ENCODE results near the gene KREMEN2. TPM values are rescaled to one million over a fixed set of nuclear protein-coding genes. Genes with fewer than 3 reads are reported as not detected.

Gene KREMEN2, protein sequence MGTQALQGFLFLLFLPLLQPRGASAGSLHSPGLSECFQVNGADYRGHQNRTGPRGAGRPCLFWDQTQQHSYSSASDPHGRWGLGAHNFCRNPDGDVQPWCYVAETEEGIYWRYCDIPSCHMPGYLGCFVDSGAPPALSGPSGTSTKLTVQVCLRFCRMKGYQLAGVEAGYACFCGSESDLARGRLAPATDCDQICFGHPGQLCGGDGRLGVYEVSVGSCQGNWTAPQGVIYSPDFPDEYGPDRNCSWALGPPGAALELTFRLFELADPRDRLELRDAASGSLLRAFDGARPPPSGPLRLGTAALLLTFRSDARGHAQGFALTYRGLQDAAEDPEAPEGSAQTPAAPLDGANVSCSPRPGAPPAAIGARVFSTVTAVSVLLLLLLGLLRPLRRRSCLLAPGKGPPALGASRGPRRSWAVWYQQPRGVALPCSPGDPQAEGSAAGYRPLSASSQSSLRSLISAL
- not detected for total RNA-seq

DNA sequence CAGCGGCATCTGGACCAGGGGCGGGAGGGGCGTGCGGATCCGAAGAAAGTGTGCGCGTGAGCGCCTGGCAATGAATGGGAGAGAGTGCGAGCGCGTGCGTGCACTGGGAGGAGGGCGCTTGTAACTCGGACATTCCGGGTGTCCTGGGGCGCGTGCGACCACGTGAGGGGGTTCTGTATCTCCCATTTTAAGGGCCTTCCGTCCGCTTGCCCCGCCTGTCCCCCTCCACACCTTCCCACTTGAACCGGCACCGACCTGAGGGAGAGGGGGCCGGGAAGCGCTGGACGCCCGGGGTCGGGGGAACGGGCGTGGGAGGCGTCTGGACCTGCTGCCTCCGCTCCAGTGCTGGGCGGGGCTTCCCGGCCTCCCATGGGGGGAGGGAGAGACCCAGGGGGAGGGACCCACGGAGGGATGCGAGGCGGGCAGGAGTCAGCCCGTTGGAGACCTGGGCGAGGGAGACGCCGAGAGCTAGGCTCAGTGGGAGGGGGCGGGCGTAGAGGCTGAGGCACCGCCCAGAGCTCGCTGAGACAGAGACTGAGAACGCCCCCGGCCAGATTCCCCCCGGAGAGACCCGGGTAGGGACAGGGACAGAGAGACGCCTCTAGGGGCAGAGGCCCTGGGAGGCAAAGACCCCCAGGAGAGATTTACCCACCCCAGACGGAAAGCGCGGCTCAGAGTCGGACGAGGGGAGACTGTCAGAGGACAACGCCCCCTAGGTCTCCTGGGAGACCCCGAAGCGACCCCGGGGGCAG lies at the start of gene KREMEN2:
Gene KREMEN2 (plus strand): TSS at position 553 of the 752 bp plus-strand sequence. CDS start 246 bp downstream, outside the sequence.

DNA sequence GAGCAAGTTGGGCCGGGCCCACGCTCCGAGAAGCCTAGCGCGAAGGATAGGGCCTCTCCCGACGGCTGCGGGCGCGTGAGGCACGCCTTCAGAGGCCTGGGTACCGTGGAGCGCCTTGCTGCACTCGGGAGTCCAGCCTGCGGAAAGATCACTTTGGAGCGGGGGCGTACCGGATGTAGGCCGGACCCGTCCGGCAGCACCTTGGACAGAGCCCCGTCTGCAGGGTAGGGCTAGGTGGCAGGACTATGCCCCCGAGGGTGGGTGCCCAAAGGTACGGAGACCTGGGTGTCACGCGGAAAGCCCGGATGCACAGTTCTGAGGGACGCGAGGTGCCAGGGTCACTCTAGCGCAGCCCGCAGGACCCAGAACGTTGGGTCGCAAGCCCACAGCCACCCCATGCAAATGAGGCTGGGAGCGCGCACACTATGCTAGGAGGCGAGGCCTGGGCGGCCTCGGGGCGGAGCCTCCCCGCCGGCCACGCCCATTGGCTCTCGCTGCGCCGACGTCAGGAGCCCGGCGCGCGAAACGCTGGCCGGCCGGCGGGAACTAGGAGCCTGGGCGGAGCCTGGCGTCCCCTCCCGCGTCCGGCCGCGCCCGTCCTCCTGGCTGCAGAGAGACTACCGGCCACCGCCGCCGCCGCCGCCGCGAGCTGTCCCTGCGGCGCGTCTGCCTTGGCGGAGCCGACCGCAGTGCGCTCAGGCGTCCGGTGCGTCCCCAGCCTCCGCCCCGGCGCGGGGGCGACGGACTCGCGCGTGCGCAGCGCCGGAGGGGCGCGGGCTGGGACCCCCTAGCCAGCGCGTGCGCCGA lies 4.9 kb downstream of the KREMEN2 start, which contains the start of gene PAQR4:
Gene PAQR4 (plus strand): TSS at position 611 of the 807 bp plus-strand sequence. CDS start 327 bp downstream, outside the sequence.

DNA sequence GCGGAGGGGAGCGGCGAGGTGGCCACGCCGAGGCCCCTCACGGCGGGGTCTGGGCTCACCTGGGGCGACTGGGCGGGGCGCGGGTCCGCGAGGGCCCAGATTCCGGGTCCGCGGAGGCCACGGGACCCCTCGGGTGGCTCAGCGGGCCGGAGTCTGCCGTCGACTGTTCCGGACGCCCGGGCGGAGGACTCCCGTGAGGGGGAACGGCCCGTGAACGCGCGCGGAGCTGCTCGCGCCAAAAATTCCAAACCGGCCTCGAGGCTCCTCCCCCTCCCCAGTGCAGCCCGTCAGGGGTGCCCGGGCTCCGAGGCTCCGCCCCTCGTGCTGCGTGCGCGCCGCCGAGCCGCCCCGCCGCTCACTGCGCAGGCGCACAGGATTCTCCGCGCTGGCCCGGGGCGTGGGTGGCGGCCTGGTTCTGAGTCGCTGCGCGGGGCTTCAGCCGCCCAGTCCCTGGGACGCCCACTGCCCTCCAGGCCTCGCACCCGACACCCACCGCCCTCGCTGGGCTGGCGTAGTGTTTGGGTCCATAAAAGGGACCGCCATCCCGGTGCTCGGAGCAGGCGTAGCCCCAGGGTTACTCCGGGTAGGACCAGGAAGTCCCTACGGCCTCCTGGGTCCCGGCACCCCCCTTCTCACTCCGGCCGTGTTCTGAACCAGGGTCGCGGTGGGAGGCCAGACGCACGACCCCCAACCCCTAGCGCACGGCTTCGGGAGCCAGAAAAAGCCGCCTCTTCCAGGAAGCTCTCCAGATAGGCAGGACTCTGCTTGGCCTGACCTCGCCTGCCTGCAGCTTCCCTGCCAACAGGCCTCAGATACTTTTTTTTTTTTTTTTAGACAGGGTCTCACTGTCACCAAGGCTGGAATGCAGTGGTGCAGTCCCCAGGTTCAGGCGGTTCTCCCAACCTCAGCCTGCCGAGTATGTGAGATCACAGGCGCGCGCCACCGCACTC lies 16.4 kb downstream of the KREMEN2 start, which contains the start of gene PKMYT1:
Gene PKMYT1 (minus strand): TSS at position 220 of the 950 bp plus-strand sequence. CDS start 789 bp downstream, outside the sequence.

DNA sequence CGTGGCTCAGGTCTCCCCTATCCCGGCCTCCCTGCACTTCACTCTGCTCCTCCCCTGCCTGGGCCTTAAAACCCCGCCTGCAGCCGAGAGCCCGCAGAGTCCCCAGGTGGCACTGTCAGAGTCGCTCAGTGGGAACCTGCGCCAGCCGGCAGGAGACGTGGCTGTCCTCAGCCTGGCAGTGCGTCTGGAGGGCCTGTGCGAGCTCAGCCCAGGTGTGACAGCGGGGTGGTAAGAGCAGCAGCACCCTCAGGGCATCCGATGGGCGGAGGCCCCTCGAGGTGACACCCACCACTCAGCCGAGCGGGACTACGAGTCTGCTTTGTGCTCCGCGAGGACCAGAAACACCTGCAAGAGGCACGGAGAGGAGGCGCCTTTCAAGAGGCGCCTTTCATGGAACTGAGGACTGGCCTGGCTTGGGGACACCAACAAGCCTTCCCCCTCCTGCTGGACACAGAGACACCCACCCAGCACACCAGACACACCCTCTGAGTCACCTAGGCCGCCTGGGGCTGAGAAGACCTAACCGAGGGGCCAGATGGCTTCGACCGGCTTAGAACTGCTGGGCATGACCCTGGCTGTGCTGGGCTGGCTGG lies 48.8 kb downstream of the KREMEN2 start, which contains the start of gene CLDN9:
Gene CLDN9 (plus strand): TSS at position 96 of the 593 bp plus-strand sequence. CDS start 440 bp downstream, at position 536.

Other genes with a start within 250 kb of the KREMEN2 start
- 1 to 10 TPM; 1.3 to 1.4 TPM for gene PRSS27, start 244.1 kb upstream of the KREMEN2 start, total RNA-seq
- gene SRRM2, start 211.6 kb upstream of the KREMEN2 start, total RNA-seq: 100 to 1,000 TPM; 565 to 586 TPM
- gene ELOB, start 187.0 kb upstream of the KREMEN2 start, total RNA-seq: 100 to 1,000 TPM; 113 to 116 TPM
- not detected for gene PRSS33, start 176.7 kb upstream of the KREMEN2 start, total RNA-seq
- gene PRSS41, start 165.8 kb upstream of the KREMEN2 start, total RNA-seq: not detected
- 1 to 10 TPM; 1.7 to 1.8 TPM for gene PRSS21, start 147.0 kb upstream of the KREMEN2 start, total RNA-seq
- gene ZG16B, start 134.0 kb upstream of the KREMEN2 start, total RNA-seq: 1 to 10 TPM; 1.4 to 1.6 TPM
- not detected for gene PRSS22, start 106.1 kb upstream of the KREMEN2 start, total RNA-seq
- gene FLYWCH2, start 81.1 kb upstream of the KREMEN2 start, total RNA-seq: 10 to 100 TPM; 21.2 to 22.4 TPM
- 10 to 100 TPM; 50.6 to 52.3 TPM for gene FLYWCH1, start 52.3 kb upstream of the KREMEN2 start, total RNA-seq
- 10 to 100 TPM; 36.0 to 37.0 TPM for gene PAQR4, start 5.1 kb downstream of the KREMEN2 start, total RNA-seq
- gene PKMYT1, start 16.2 kb downstream of the KREMEN2 start, total RNA-seq: 10 to 100 TPM; 89.1 to 99.3 TPM
- under 1 TPM; 0.29 to 0.30 TPM for gene CLDN9, start 48.6 kb downstream of the KREMEN2 start, total RNA-seq
- gene CLDN6, start 53.9 kb downstream of the KREMEN2 start, total RNA-seq: not detected
- gene TNFRSF12A, start 56.1 kb downstream of the KREMEN2 start, total RNA-seq: 1 to 10 TPM; 2.9 to 3.8 TPM
- gene HCFC1R1, start 59.7 kb downstream of the KREMEN2 start, total RNA-seq: 10 to 100 TPM; 37.2 to 39.1 TPM
- 10 to 100 TPM; 49.4 to 52.3 TPM for gene THOC6, start 59.8 kb downstream of the KREMEN2 start, total RNA-seq
- 1 to 10 TPM; 1.1 to 1.2 TPM for gene BICDL2, start 72.7 kb downstream of the KREMEN2 start, total RNA-seq
- 10 to 100 TPM; 34.8 to 35.5 TPM for gene MMP25, start 82.3 kb downstream of the KREMEN2 start, total RNA-seq
- 1,000 to 10,000 TPM; 2,121 to 2,176 TPM for gene IL32, start 101.4 kb downstream of the KREMEN2 start, total RNA-seq
- under 1 TPM; 0.24 to 0.28 TPM for gene ZSCAN10, start 135.0 kb downstream of the KREMEN2 start, total RNA-seq
- gene ZNF205, start 148.3 kb downstream of the KREMEN2 start, total RNA-seq: not detected
- 1 to 10 TPM; 9.7 to 9.8 TPM for gene ZNF213, start 170.8 kb downstream of the KREMEN2 start, total RNA-seq
- gene OR1F1, start 223.9 kb downstream of the KREMEN2 start, total RNA-seq: not detected